Panc1 (cell line): ENCODE results near the gene OPA3. TPM values are rescaled to one million over a fixed set of nuclear protein-coding genes. Genes with fewer than 3 reads are reported as not detected.
A peak's percentile ranks its signal among the peaks of the same experiment; 100 is the strongest.

ENCODE experiments used
- ATAC-seq: fragments of 200-7000 bp; cut with Tn5 transposase; 2 replicates; pipeline ENCODE4 v1.9.1; 2020; ENCODE audit warnings: mild to moderate bottlenecking, moderate library complexity
- BruUV-seq: library from RNA; stranded (reverse); fragments of 400-500 nt; replicated peaks from 2 replicates; lab custom pipeline; 2021; lab: Mats Ljungman, UMichigan
- CTCF ChIA-PET: fragments of 300-600 bp; sonication (Branson Sonifier 250); formaldehyde crosslinking; loops from one replicate; lab custom pipeline; 2022; ENCODE audit warnings: antibody characterized with exemption; lab: Charles Lee
- POLR2A ChIA-PET: fragments of 300-600 bp; sonication (Branson Sonifier 250); formaldehyde crosslinking; loops from one replicate; lab custom pipeline; 2022; ENCODE audit warnings: antibody characterized with exemption; lab: Charles Lee
- DNase-seq: peaks from one replicate; pipeline ENCODE4 v3.0.0-alpha.2; 2010; ENCODE audit warnings: low read depth, low spot score
- H3K27ac ChIP-seq: 2 replicates; pipeline ENCODE4 v1.5.1; 2011; ENCODE audit warnings: mild to moderate bottlenecking, low read length, inconsistent platforms
- H3K27me3 ChIP-seq: fragments of 200-500 bp; sonication (Bioruptor generic); 2 replicates; pipeline ENCODE4 v1.6.0; 2014; ENCODE audit warnings: low read length, inconsistent platforms; ENCODE audit not compliant: control insufficient read depth, insufficient read depth
- H3K36me3 ChIP-seq: fragments of 200-500 bp; sonication (Bioruptor generic); 2 replicates; pipeline ENCODE4 v1.5.1; 2014; ENCODE audit warnings: inconsistent platforms, mild to moderate bottlenecking, low read length, moderate library complexity; ENCODE audit not compliant: control insufficient read depth, insufficient read depth
- H3K4me1 ChIP-seq: 2 replicates; pipeline ENCODE4 v1.5.1; 2011; ENCODE audit warnings: inconsistent platforms, mild to moderate bottlenecking, low read length, moderate library complexity; ENCODE audit not compliant: control insufficient read depth, insufficient read depth
- H3K4me3 ChIP-seq, 2 experiments: 2 replicates each; pipeline ENCODE4 v1.5.1; 2011 to 2012; ENCODE audit warnings: low read depth in 2 of 2, low read length in 2 of 2, mild to moderate bottlenecking in 2 of 2, inconsistent platforms in 1 of 2, moderate library complexity in 1 of 2
- H3K9me3 ChIP-seq: fragments of 200-500 bp; sonication (Bioruptor generic); 2 replicates; pipeline ENCODE4 v1.5.1; 2014; ENCODE audit warnings: low read depth, mild to moderate bottlenecking, inconsistent platforms, low read length, moderate library complexity; ENCODE audit not compliant: control insufficient read depth, insufficient read depth
- POLR2AphosphoS5 ChIP-seq: IDR thresholded peaks from 2 replicates; pipeline ENCODE4 v1.6.1; 2012; ENCODE audit warnings: mild to moderate bottlenecking, low read depth, low read length, moderate library complexity
- SIN3A ChIP-seq: IDR thresholded peaks from 2 replicates; pipeline ENCODE4 v1.6.1; 2012; ENCODE audit warnings: low read depth, mild to moderate bottlenecking, low read length, moderate library complexity, borderline replicate concordance; ENCODE audit not compliant: insufficient read depth
- TCF7L2 ChIP-seq: IDR thresholded peaks from 2 replicates; pipeline ENCODE4 v1.6.1; 2011; ENCODE audit warnings: mild to moderate bottlenecking, low read depth, low read length, inconsistent platforms
- in situ Hi-C: cut with HindIII; loops from 2 replicates; pipeline ENCODE4 v1.10.0; 2016; ENCODE audit warnings: low sequenced_read_pairs, low pct_unique_long_range_greater_than_20kb
- intact Hi-C: fragments of 100-400 bp; cut with micrococcal nuclease; formaldehyde crosslinking; loops from one replicate; pipeline ENCODE4 v1.10.0; 2022; ENCODE audit not compliant: unreplicated experiment
- total RNA-seq: library from RNA; stranded (reverse); gene quantifications from one replicate; pipeline ENCODE4 v1.2.1, GENCODE V29; 2021; ENCODE audit not compliant: unreplicated experiment
- TF ChIP-seq, protein P1 (sequence below), 2 experiments: IDR thresholded peaks; 2 replicates each; pipeline ENCODE4 v1.6.1; 2011 to 2012; ENCODE audit warnings: low read depth in 2 of 2, control low read depth in 1 of 2, low read length in 1 of 2, mild to moderate bottlenecking in 1 of 2, moderate library complexity in 1 of 2; ENCODE audit not compliant: insufficient read depth in 1 of 2
- TF ChIP-seq, protein P2 (sequence below): fragments of 450-650 bp; IDR thresholded peaks from 2 replicates; pipeline ENCODE4 v1.5.1; 2017; ENCODE audit warnings: mild to moderate bottlenecking

Gene OPA3
- total RNA-seq, 1 experiment from 2014 or later, result 20.3 TPM

DNA sequence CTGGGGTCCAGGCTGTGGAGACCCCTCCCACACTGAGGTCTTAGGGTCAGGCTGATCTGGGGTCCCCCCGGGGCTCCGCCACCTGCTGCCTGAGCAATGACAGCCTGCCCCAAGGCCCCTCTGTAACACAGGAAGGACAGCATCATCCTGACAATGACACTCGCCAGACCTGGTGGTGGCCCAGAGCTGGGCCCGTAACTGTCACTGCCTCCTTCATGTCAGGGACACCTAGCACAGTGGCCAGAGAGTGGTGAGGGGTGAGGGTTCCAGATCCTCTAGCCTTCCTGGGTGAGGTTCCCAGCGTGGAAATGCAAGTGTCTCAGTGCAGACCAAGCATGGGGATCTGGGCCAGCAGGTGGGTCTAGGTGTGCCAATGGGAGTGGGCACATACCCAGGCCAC is 27.8 kb downstream of the OPA3 start:
- in situ Hi-C loops, result no loop called here
- CTCF ChIA-PET, result interaction anchor here (0.6 to 2.0 kb wide), 2 partner anchors 7 to 40 kb away, joined by 6 to 8 read pairs; no protein-coding TSS in a partner anchor
- no peak for DNase-seq

DNA sequence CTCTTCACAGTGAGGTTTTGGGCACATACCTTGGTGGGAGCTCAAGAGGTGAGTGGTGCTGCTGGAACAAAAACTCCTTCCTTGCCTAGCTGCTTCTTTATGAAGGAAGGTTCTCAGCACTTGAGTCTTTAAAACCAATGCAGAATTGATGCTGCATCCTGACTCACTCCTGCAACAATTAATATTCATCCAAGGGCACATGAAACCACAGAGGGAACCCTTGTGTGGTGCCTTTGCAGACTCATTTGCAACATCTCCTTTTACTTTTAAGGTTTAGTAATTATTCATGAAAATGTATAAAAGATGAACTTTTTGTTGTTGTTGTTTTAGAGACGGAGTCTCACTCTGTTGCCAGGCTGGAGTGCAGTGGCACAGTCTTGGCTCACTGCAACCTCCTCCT is 30.1 kb downstream of the OPA3 start:
- no peak for ATAC-seq
- in situ Hi-C loops, result no loop called here

More for the DNA sequence above, 27.8 kb downstream of the OPA3 start:
- no TSS peak for BruUV-seq
- no peak overlapping the region for H3K27ac ChIP-seq
- H3K9me3 ChIP-seq, result no peaks in the 10 kb centered on the region
- no peak overlapping the region for H3K4me3 ChIP-seq
- no peaks in the 10 kb centered on the region for H3K36me3 ChIP-seq
- no peaks in the 10 kb centered on the region for H3K27me3 ChIP-seq
- peak; percentile 28; the same call in 1 of the 2 replicates for ATAC-seq
- no peaks in the 10 kb centered on the region for H3K4me1 ChIP-seq
- POLR2A ChIA-PET, result no interaction called here
- intact Hi-C loops, result no loop called here
- TF ChIP-seq POLR2AphosphoS5, result no peak
- TF ChIP-seq, protein P1, sequence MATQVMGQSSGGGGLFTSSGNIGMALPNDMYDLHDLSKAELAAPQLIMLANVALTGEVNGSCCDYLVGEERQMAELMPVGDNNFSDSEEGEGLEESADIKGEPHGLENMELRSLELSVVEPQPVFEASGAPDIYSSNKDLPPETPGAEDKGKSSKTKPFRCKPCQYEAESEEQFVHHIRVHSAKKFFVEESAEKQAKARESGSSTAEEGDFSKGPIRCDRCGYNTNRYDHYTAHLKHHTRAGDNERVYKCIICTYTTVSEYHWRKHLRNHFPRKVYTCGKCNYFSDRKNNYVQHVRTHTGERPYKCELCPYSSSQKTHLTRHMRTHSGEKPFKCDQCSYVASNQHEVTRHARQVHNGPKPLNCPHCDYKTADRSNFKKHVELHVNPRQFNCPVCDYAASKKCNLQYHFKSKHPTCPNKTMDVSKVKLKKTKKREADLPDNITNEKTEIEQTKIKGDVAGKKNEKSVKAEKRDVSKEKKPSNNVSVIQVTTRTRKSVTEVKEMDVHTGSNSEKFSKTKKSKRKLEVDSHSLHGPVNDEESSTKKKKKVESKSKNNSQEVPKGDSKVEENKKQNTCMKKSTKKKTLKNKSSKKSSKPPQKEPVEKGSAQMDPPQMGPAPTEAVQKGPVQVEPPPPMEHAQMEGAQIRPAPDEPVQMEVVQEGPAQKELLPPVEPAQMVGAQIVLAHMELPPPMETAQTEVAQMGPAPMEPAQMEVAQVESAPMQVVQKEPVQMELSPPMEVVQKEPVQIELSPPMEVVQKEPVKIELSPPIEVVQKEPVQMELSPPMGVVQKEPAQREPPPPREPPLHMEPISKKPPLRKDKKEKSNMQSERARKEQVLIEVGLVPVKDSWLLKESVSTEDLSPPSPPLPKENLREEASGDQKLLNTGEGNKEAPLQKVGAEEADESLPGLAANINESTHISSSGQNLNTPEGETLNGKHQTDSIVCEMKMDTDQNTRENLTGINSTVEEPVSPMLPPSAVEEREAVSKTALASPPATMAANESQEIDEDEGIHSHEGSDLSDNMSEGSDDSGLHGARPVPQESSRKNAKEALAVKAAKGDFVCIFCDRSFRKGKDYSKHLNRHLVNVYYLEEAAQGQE (IDR thresholded peaks at IDR 0.05; ENCODE audit: insufficient read depth in 1 of 2, low read depth in 2 of 2, low read length in 1 of 2), result no peak
- TF ChIP-seq SIN3A, result no peak
- TF ChIP-seq, protein P2, sequence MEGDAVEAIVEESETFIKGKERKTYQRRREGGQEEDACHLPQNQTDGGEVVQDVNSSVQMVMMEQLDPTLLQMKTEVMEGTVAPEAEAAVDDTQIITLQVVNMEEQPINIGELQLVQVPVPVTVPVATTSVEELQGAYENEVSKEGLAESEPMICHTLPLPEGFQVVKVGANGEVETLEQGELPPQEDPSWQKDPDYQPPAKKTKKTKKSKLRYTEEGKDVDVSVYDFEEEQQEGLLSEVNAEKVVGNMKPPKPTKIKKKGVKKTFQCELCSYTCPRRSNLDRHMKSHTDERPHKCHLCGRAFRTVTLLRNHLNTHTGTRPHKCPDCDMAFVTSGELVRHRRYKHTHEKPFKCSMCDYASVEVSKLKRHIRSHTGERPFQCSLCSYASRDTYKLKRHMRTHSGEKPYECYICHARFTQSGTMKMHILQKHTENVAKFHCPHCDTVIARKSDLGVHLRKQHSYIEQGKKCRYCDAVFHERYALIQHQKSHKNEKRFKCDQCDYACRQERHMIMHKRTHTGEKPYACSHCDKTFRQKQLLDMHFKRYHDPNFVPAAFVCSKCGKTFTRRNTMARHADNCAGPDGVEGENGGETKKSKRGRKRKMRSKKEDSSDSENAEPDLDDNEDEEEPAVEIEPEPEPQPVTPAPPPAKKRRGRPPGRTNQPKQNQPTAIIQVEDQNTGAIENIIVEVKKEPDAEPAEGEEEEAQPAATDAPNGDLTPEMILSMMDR, result no peak
- no peak for TF ChIP-seq TCF7L2

More for the DNA sequence above, 30.1 kb downstream of the OPA3 start:
- ChIA-PET POLR2A (no interaction called here), CTCF (no interaction called here)
- TF ChIP-seq, protein P2, result no peak
- TF ChIP-seq SIN3A (no peak), TCF7L2 (no peak), POLR2AphosphoS5 (no peak)
- Histone ChIP-seq H3K36me3 (no peaks in the 10 kb centered on the region), H3K9me3 (no peaks in the 10 kb centered on the region), H3K4me1 (no peaks in the 10 kb centered on the region), H3K4me3 (no peak overlapping the region), H3K27me3 (no peaks in the 10 kb centered on the region), H3K27ac (no peak overlapping the region)
- BruUV-seq, result no TSS peak
- intact Hi-C loops, result no loop called here
- DNase-seq, result no peak
